ENCODE results near the gene SDC3.

The SDC3 gene

DNA sequence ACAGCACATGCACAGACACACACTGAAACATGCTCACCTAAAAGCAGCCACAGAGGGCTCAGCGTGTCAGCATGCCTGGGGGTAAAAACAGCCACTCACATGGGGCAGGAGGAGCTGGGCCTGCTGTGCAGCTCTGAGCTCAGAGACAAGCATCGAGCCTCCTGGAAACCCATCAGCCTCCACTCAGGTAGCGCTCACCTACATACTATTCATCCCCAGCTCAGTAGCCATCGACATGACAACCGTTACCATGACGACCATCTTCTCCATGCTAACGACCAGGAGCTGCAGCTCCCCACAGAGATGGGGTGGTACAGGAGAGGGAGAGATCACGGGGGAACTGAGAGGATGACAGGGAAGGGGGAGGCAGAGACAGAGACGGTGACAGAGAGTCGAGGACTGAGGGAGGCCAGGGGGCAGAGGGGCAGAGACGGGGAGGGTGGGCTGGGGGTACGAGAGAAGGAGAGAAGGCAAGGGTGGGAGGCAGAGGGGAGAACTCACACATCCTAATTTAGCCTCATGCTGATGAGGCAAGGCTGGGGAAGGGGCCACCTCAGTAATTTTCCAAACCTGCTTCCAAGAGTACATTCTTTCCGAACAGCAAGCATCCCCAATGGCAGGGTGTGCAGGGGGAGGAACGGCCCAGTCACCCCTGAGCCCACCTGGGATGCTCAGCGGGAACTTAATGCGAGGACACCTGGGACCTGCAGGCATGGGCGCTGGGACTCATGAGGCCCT lies 28.4 kb downstream of the SDC3 start:
- Histone ChIP-seq H2BK5ac (ENCODE audit: low read length) (no peak overlapping the region), H3K23ac (ENCODE audit: low read length) (no peak overlapping the region), H3K36me3 (ENCODE audit: control insufficient read depth, insufficient read depth, low read length) (no peaks in the 10 kb centered on the region), H3K27me3 (ENCODE audit: insufficient read depth, low read length, poor library complexity) (no peaks in the 10 kb centered on the region), H4K5ac (ENCODE audit: low read length) (no peak overlapping the region), H3K79me2 (ENCODE audit: control insufficient read depth, insufficient read depth, low read length) (no peaks in the 10 kb centered on the region), H2AK5ac (ENCODE audit: low read length) (no peak overlapping the region), H3K4me1 (ENCODE audit: control insufficient read depth, low read depth, low read length) (peaks cover 2% of the 10 kb centered on the region), H3K4me3 (ENCODE audit: low read length) (no peak overlapping the region), H2BK120ac (ENCODE audit: low read depth, low read length) (no peak overlapping the region), H3K18ac (ENCODE audit: low read length) (no peak overlapping the region), H2BK15ac (replicated peaks; ENCODE audit: low read depth) (no peak overlapping the region), H3K27ac (ENCODE audit: low read depth, low read length) (no peak overlapping the region), H4K8ac (ENCODE audit: low read depth, low read length) (no peak overlapping the region), H3K9ac (ENCODE audit: low read length) (no peak overlapping the region), H3K4ac (ENCODE audit: low read depth, low read length) (no peak overlapping the region), H3K56ac (ENCODE audit: low read length) (no peak overlapping the region), H3K79me1 (ENCODE audit: low read length) (no peaks in the 10 kb centered on the region), H3K4me2 (ENCODE audit: low read length) (no peak overlapping the region)
- WGBS (ENCODE audit: extremely low coverage, insufficient coverage, low lambda C conversion rate) = no CpG with 5 or more reads among the region's 17 CpGs
- peak; percentile 83 for DNase-seq

- Histone ChIP-seq H3K56ac (ENCODE audit: low read length) (no peak overlapping the region), H2BK5ac (ENCODE audit: low read length) (no peak overlapping the region), H2BK120ac (ENCODE audit: low read depth, low read length) (no peak overlapping the region), H3K79me1 (ENCODE audit: low read length) (no peaks in the 10 kb centered on the region), H3K36me3 (ENCODE audit: control insufficient read depth, insufficient read depth, low read length) (no peaks in the 10 kb centered on the region), H4K5ac (ENCODE audit: low read length) (no peak overlapping the region), H2BK15ac (replicated peaks; ENCODE audit: low read depth) (no peak overlapping the region), H4K8ac (ENCODE audit: low read depth, low read length) (no peak overlapping the region), H3K4me1 (ENCODE audit: control insufficient read depth, low read depth, low read length) (peaks cover 2% of the 10 kb centered on the region), H3K27ac (ENCODE audit: low read depth, low read length) (no peak overlapping the region), H3K4ac (ENCODE audit: low read depth, low read length) (no peak overlapping the region), H3K18ac (ENCODE audit: low read length) (no peak overlapping the region), H2AK5ac (ENCODE audit: low read length) (no peak overlapping the region), H3K4me2 (ENCODE audit: low read length) (no peak overlapping the region), H3K27me3 (ENCODE audit: insufficient read depth, low read length, poor library complexity) (no peaks in the 10 kb centered on the region), H3K4me3 (ENCODE audit: low read length) (no peak overlapping the region), H3K23ac (ENCODE audit: low read length) (no peak overlapping the region), H3K79me2 (ENCODE audit: control insufficient read depth, insufficient read depth, low read length) (no peaks in the 10 kb centered on the region), H3K9ac (ENCODE audit: low read length) (no peak overlapping the region)
- no peak for DNase-seq
- WGBS (ENCODE audit: extremely low coverage, insufficient coverage, low lambda C conversion rate) = no CpG with 5 or more reads among the region's 4 CpGs
These were observed 29.3 kb downstream of the SDC3 start for GRCh38 chr1:30879126-30879786.

DNA sequence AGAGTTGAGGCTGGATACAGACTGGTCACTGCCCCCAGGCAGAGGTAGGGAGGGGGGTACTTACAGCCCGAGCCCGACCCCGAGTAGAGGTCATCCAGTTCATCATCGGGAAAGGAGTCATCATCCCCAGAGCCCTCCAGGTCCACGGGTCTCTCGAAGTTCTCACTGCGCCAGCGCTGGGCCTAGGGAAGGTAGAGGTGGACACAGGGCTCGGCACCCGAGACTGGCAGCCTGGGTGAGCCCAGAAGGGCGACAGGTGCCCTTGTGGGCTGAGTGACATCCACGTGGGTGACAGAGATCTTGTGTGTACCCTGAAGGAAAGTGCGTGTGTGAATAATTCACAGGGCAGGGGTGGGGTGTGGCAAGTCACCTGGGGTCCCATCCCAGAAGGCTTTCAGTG lies 30.0 kb downstream of the SDC3 start:
- Histone ChIP-seq H3K4me3 (ENCODE audit: low read length) (no peak overlapping the region), H3K4me2 (ENCODE audit: low read length) (no peak overlapping the region), H3K79me2 (ENCODE audit: control insufficient read depth, insufficient read depth, low read length) (no peaks in the 10 kb centered on the region), H2AK5ac (ENCODE audit: low read length) (no peak overlapping the region), H3K36me3 (ENCODE audit: control insufficient read depth, insufficient read depth, low read length) (peaks cover 5% of the 10 kb centered on the region), H4K5ac (ENCODE audit: low read length) (no peak overlapping the region), H3K9ac (ENCODE audit: low read length) (no peak overlapping the region), H3K56ac (ENCODE audit: low read length) (no peak overlapping the region), H3K4ac (ENCODE audit: low read depth, low read length) (no peak overlapping the region), H3K18ac (ENCODE audit: low read length) (no peak overlapping the region), H3K27ac (ENCODE audit: low read depth, low read length) (no peak overlapping the region), H2BK5ac (ENCODE audit: low read length) (no peak overlapping the region), H3K23ac (ENCODE audit: low read length) (no peak overlapping the region), H3K27me3 (ENCODE audit: insufficient read depth, low read length, poor library complexity) (no peaks in the 10 kb centered on the region), H3K79me1 (ENCODE audit: low read length) (no peaks in the 10 kb centered on the region), H2BK15ac (replicated peaks; ENCODE audit: low read depth) (no peak overlapping the region), H3K4me1 (ENCODE audit: control insufficient read depth, low read depth, low read length) (peaks cover 2% of the 10 kb centered on the region), H4K8ac (ENCODE audit: low read depth, low read length) (no peak overlapping the region), H2BK120ac (ENCODE audit: low read depth, low read length) (no peak overlapping the region)
- no peak for DNase-seq
- WGBS (ENCODE audit: extremely low coverage, insufficient coverage, low lambda C conversion rate) = no CpG with 5 or more reads among the region's 13 CpGs

DNA sequence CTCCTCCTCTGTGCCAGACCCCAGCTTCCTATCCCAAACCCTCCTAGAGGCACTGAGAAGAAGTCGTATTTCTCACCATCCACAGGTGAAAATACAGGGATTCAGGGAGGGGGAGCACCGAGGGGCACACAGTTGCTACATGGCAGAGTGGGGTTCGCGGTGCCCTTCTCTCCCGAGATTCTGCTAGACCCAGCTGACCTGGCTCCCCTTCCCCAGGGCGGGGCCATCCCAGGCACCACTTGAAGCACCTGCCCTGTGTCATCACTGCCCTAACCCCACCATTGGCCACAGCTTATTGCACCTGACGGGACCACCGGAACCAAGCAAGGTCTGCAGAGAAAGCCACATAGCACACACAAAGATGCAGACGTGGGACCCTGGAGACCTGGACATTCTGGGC lies 30.5 kb downstream of the SDC3 start:
- Histone ChIP-seq H3K4me3 (ENCODE audit: low read length) (no peak overlapping the region), H3K4me2 (ENCODE audit: low read length) (no peak overlapping the region), H3K23ac (ENCODE audit: low read length) (no peak overlapping the region), H4K5ac (ENCODE audit: low read length) (no peak overlapping the region), H3K56ac (ENCODE audit: low read length) (no peak overlapping the region), H3K27ac (ENCODE audit: low read depth, low read length) (no peak overlapping the region), H2BK120ac (ENCODE audit: low read depth, low read length) (no peak overlapping the region), H3K27me3 (ENCODE audit: insufficient read depth, low read length, poor library complexity) (no peaks in the 10 kb centered on the region), H2AK5ac (ENCODE audit: low read length) (no peak overlapping the region), H4K8ac (ENCODE audit: low read depth, low read length) (no peak overlapping the region), H2BK5ac (ENCODE audit: low read length) (no peak overlapping the region), H2BK15ac (replicated peaks; ENCODE audit: low read depth) (no peak overlapping the region), H3K4ac (ENCODE audit: low read depth, low read length) (no peak overlapping the region), H3K79me1 (ENCODE audit: low read length) (no peaks in the 10 kb centered on the region), H3K9ac (ENCODE audit: low read length) (no peak overlapping the region), H3K4me1 (ENCODE audit: control insufficient read depth, low read depth, low read length) (peaks cover 2% of the 10 kb centered on the region), H3K36me3 (ENCODE audit: control insufficient read depth, insufficient read depth, low read length) (peaks cover 7% of the 10 kb centered on the region), H3K18ac (ENCODE audit: low read length) (no peak overlapping the region), H3K79me2 (ENCODE audit: control insufficient read depth, insufficient read depth, low read length) (no peaks in the 10 kb centered on the region)
- WGBS (ENCODE audit: extremely low coverage, insufficient coverage, low lambda C conversion rate) = no CpG with 5 or more reads among the region's 9 CpGs
- DNase-seq = no peak

DNA sequence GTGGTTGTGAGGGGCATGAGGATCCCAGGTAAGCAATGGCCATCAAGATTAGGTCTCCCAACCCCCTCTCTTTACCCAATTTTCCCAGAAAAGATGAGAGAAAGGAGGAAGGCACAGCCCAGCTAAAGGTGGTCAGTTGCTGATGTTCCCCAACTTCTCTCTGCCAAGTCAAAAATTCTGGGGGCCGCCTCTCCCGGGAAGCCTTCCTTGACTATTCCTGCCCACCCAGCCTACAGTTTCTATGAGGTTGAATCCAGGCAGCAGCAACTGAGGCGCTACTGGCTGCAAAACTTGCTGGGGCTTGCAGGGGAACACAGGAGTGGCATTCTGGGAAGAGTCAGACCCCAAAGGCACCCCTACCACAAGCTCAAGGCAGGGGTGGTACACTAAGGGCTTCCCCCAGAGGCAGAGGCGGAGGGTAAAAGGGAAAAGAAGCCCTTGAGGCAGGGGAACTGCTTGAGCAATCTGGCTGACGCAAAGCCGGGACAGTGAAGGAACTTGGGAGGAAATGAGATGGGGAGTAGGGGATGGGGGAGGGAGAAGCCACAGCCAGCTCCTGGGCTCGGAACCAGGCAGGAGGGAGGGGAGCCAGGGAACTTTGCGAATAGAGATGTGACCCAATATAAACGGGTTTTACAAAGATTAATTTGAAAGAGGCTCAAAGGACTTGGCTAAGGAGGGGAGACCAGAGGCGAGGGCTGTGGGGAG lies 31.2 kb downstream of the SDC3 start:
- no peak overlapping the region for H4K8ac ChIP-seq (ENCODE audit: low read depth, low read length)
- no peak overlapping the region for H3K4ac ChIP-seq (ENCODE audit: low read depth, low read length)
- H3K23ac ChIP-seq (ENCODE audit: low read length) = no peak overlapping the region
- peaks cover 2% of the 10 kb centered on the region for H3K4me1 ChIP-seq (ENCODE audit: control insufficient read depth, low read depth, low read length)
- H3K79me1 ChIP-seq (ENCODE audit: low read length) = no peaks in the 10 kb centered on the region
- H2AK5ac ChIP-seq (ENCODE audit: low read length) = no peak overlapping the region
- DNase-seq = peak; percentile 66
- H4K5ac ChIP-seq (ENCODE audit: low read length) = no peak overlapping the region
- no CpG with 5 or more reads among the region's 10 CpGs for WGBS (ENCODE audit: extremely low coverage, insufficient coverage, low lambda C conversion rate)
- H3K79me2 ChIP-seq (ENCODE audit: control insufficient read depth, insufficient read depth, low read length) = no peaks in the 10 kb centered on the region
- no peaks in the 10 kb centered on the region for H3K27me3 ChIP-seq (ENCODE audit: insufficient read depth, low read length, poor library complexity)
- no peak overlapping the region for H3K9ac ChIP-seq (ENCODE audit: low read length)
- no peak overlapping the region for H2BK120ac ChIP-seq (ENCODE audit: low read depth, low read length)
- H2BK15ac ChIP-seq (replicated peaks; ENCODE audit: low read depth) = no peak overlapping the region
- H3K27ac ChIP-seq (ENCODE audit: low read depth, low read length) = no peak overlapping the region
- H2BK5ac ChIP-seq (ENCODE audit: low read length) = no peak overlapping the region
- H3K36me3 ChIP-seq (ENCODE audit: control insufficient read depth, insufficient read depth, low read length) = peaks cover 12% of the 10 kb centered on the region
- H3K56ac ChIP-seq (ENCODE audit: low read length) = no peak overlapping the region
- H3K18ac ChIP-seq (ENCODE audit: low read length) = no peak overlapping the region
- H3K4me3 ChIP-seq (ENCODE audit: low read length) = no peak overlapping the region
- no peak overlapping the region for H3K4me2 ChIP-seq (ENCODE audit: low read length)

Data from mesendoderm (in vitro differentiated cells).